ENCODE data around the gene ITPRID2. TPM values are rescaled to one million over a fixed set of nuclear protein-coding genes. Genes with fewer than 3 reads are reported as not detected.
A peak's percentile ranks its signal among the peaks of the same experiment; 100 is the strongest.

The ITPRID2 gene
- total and polyA plus RNA-seq, 2 of the 4 experiments (the other 2 are of a cell fraction) = 74.1 to 187 TPM

- POLR2A ChIA-PET (ENCODE audit: unreplicated experiment) = no interaction called here
- no TSS peak for BruUV-seq (replicated peaks)
- peak; percentile 83 for ATAC-seq (ENCODE audit: low read depth)
Observed at GRCh38 chr2:181937473-181937872, 45.9 kb downstream of the ITPRID2 start.

More at GRCh38 chr2:181937473-181937872, 45.9 kb downstream of the ITPRID2 start:
- Histone ChIP-seq H4K8ac (ENCODE audit: low read depth in 2 of 2, low read length in 2 of 2) (no peak overlapping the region), H2BK5ac (ENCODE audit: low read depth, low read length, poor library complexity, severe bottlenecking) (no peak overlapping the region), H2BK15ac (ENCODE audit: low read depth, low read length) (no peak overlapping the region), H3K9me1 (ENCODE audit: insufficient read depth, low read length) (no peaks in the 10 kb centered on the region; the same call in 1 of the 2 replicates), H2BK120ac (ENCODE audit: low read depth, low read length) (no peak overlapping the region), H2AK5ac (ENCODE audit: low read depth, low read length) (no peak overlapping the region), H2AFZ (replicated peaks; ENCODE audit: low read length, poor library complexity) (no peak overlapping the region), H3K4ac (ENCODE audit: low read depth, low read length) (no peak overlapping the region), H3K23ac (ENCODE audit: low read depth, low read length) (no peak overlapping the region), H3K79me1 (ENCODE audit: low read depth in 1 of 2, low read length in 2 of 2) (no peaks in the 10 kb centered on the region), H3K18ac (ENCODE audit: low read depth, low read length) (no peak overlapping the region), H3K9ac (ENCODE audit: low read depth, low read length) (no peak overlapping the region), H2AK9ac (replicated peaks; ENCODE audit: low read depth, low read length, poor library complexity) (no peak overlapping the region), H3K9me3 (ENCODE audit: control insufficient read depth, insufficient read depth, low read length) (no peaks in the 10 kb centered on the region), H3K36me3 (ENCODE audit: control insufficient read depth, insufficient read depth, low read length) (no peaks in the 10 kb centered on the region), H4K5ac (ENCODE audit: low read depth, low read length) (no peak overlapping the region), H3K4me1 (ENCODE audit: control insufficient read depth, insufficient read depth, low read length) (no peaks in the 10 kb centered on the region), H3K4me3 (ENCODE audit: insufficient read depth, low read depth, low read length) (no peak overlapping the region), H2BK20ac (ENCODE audit: low read depth, low read length) (no peak overlapping the region), H3K14ac (replicated peaks; ENCODE audit: low read depth, low read length) (no peak overlapping the region), H3K56ac (ENCODE audit: extremely low read depth, insufficient read depth, low read length) (no peak overlapping the region), H3K27ac (ENCODE audit: insufficient read depth, low read length) (no peak overlapping the region), H4K20me1 (ENCODE audit: insufficient read depth, low read length) (no peaks in the 10 kb centered on the region), H3K27me3 (ENCODE audit: control insufficient read depth, insufficient read depth, low read length) (no peaks in the 10 kb centered on the region), H3K4me2 (ENCODE audit: low read depth, low read length) (no peak overlapping the region), H4K91ac (ENCODE audit: insufficient read depth, low read depth, low read length) (no peak overlapping the region)
- intact Hi-C loops (cut with micrococcal nuclease) = no loop called here
- dilution Hi-C loops (cut with HindIII; ENCODE audit: low sequenced_read_pairs, unreplicated experiment) = no loop called here
- peak; percentile 61 for DNase-seq
- WGBS, 2 experiments (ENCODE audit: extremely low coverage in 2 of 2, insufficient read length in 1 of 2) = no CpG with 5 or more reads among the region's 2 CpGs
- CTCF ChIA-PET = interaction anchor here (0.6 to 1.4 kb wide), 3 partner anchors 17 to 744 kb away, joined by 3 to 4 read pairs (median 4); no protein-coding TSS in a partner anchor
- in situ Hi-C loops (cut with MboI; ENCODE audit: low sequenced_read_pairs) = no loop called here
- TF ChIP-seq CHD1 (IDR thresholded peaks at IDR 0.05; ENCODE audit: low read depth, low read length) (no peak), CTCF (conservative IDR thresholded peaks at IDR 0.05; ENCODE audit: low read depth, low read length) (no peak), CEBPB (IDR thresholded peaks at IDR 0.05; ENCODE audit: low read depth, low read length) (no peak), MXI1 (IDR thresholded peaks at IDR 0.05; ENCODE audit: borderline replicate concordance, low read depth, low read length) (no peak), ELK1 (IDR thresholded peaks at IDR 0.05; ENCODE audit: borderline replicate concordance, low read depth, low read length) (no peak), SMC3 (IDR thresholded peaks at IDR 0.05; ENCODE audit: low read depth, low read length) (no peak), BHLHE40 (IDR thresholded peaks at IDR 0.05; ENCODE audit: low read depth, low read length) (no peak), RAD21 (IDR thresholded peaks at IDR 0.05; ENCODE audit: low read length) (no peak), MAZ (IDR thresholded peaks at IDR 0.05; ENCODE audit: borderline replicate concordance, low read depth, low read length) (no peak), RCOR1 (IDR thresholded peaks at IDR 0.05; ENCODE audit: insufficient replicate concordance, low read length) (no peak), RFX5 (IDR thresholded peaks at IDR 0.05; ENCODE audit: low read depth, low read length) (no peak), POLR2A (IDR thresholded peaks at IDR 0.05; ENCODE audit: low read depth, low read length) (no peak), NFE2L2 (IDR thresholded peaks at IDR 0.05; ENCODE audit: low read depth, low read length) (no peak), MAFK (IDR thresholded peaks at IDR 0.05; ENCODE audit: low read depth, low read length) (no peak), FOS (IDR thresholded peaks at IDR 0.05; ENCODE audit: low read depth, low read length) (no peak)
- TF ChIP-seq, protein P1, sequence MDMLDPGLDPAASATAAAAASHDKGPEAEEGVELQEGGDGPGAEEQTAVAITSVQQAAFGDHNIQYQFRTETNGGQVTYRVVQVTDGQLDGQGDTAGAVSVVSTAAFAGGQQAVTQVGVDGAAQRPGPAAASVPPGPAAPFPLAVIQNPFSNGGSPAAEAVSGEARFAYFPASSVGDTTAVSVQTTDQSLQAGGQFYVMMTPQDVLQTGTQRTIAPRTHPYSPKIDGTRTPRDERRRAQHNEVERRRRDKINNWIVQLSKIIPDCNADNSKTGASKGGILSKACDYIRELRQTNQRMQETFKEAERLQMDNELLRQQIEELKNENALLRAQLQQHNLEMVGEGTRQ (IDR thresholded peaks at IDR 0.05; ENCODE audit: low read depth, low read length) = no peak

Data from IMR-90 (cell line).